RPMI8226 (cell line): Measurements from ENCODE around the gene FAM131A.
"Not testable (repeated sequence)": the region's sequence is repeated elsewhere in the genome, so short reads cannot be mapped to it uniquely, and the experiment has no call there.

ENCODE experiments used
- DNase-seq: peaks from one replicate; pipeline ENCODE4 v3.0.0-alpha.2; 2015

FAM131A gene

DNA sequence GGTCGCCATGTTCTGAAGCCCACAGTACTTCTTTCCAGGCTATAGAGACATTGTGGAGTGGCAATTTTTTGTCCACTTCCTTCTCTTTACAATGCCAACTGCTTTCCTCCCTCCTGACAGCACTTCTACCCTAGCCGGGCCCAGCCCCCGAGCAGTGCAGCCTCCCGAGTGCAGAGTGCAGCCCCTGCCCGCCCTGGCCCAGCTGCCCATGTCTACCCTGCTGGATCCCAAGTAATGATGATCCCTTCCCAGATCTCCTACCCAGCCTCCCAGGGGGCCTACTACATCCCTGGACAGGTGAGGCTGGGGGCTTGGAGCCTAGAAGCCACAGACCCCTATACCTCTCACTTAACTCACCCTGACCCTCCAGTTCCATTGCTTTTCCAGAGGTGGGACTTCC, 20.2 kb upstream of the FAM131A start:
- DNase-seq, result no peak

DNA sequence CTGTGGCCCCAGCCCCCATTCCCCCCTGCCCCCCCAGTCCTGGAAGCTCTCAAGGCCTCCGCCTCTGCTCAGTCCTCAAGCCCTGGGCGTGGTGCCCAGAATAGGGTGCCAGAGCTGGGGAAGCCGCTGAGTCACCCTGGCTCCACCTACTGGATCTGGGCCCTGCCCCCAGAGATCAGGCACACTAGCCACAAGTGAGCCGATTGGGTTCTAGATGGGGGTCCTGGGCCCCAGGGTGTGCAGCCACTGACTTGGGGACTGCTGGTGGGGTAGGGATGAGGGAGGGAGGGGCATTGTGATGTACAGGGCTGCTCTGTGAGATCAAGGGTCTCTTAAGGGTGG, 17.3 kb upstream of the FAM131A start:
- peak; percentile 97 for DNase-seq

DNA sequence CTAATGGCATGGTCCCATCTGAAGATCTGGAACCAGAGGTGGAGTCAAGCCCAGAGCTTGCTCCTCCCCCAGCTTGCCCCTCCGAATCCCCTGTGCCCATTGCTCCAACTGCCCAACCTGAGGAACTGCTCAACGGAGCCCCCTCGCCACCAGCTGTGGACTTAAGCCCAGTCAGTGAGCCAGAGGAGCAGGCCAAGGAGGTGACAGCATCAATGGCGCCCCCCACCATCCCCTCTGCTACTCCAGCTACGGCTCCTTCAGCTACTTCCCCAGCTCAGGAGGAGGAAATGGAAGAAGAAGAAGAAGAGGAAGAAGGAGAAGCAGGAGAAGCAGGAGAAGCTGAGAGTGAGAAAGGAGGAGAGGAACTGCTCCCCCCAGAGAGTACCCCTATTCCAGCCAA, 15.7 kb upstream of the FAM131A start:
- no peak for DNase-seq

DNA sequence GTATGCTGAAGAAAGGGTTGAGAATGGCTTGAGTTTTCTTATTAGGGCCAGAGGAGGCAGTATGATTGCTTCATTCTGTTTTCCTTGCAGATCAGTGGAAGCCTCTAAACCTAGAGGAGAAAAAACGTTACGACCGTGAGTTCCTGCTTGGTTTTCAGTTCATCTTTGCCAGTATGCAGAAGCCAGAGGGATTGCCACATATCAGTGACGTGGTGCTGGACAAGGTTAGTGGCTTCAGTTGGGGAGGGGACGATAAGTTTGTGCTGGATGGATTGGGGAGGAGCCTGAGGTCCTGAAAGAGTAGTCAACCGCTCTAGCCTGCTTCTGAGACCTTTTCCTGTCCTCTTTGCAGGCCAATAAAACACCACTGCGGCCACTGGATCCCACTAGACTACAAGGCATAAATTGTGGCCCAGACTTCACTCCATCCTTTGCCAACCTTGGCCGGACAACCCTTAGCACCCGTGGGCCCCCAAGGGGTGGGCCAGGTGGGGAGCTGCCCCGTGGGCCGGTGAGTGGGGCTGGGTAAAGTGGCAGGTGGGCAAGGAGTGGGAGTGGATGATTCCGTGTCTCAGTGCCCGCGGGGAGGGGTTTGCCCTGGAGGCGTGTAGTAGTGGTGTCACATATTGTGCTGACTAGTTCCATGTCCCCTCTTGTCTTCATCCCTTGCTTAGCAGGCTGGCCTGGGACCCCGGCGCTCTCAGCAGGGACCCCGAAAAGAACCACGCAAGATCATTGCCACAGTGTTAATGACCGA, 14.5 kb upstream of the FAM131A start:
- DNase-seq, result no peak

DNA sequence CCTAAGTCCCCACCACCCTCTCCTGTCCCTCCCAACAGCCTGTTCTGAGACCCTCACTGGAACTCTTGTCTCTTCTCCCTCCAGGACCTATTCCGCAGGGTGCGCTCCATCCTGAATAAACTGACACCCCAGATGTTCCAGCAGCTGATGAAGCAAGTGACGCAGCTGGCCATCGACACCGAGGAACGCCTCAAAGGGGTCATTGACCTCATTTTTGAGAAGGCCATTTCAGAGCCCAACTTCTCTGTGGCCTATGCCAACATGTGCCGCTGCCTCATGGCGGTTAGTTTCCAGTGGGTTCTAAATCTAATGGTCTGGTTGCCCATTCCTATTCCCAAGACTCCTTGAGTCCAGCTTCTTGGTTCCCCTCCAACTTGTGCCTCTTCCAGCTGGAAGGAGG, 13.7 kb upstream of the FAM131A start:
- no peak for DNase-seq

DNA sequence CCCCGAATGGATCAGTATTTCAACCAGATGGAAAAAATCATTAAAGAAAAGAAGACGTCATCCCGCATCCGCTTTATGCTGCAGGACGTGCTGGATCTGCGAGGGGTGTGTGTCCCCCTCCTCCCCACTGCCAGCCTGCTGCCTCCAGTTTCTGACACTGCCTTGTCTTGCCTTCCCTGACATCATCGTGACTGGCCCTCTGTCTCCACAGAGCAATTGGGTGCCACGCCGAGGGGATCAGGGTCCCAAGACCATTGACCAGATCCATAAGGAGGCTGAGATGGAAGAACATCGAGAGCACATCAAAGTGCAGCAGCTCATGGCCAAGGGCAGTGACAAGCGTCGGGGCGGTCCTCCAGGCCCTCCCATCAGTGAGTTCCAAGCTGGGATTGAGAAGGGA, 12.1 kb upstream of the FAM131A start:
- DNase-seq, result no peak

- no peak for DNase-seq
Observed at GRCh38 chr3:184325715-184326369, 11.6 kb upstream of the FAM131A start.

DNA sequence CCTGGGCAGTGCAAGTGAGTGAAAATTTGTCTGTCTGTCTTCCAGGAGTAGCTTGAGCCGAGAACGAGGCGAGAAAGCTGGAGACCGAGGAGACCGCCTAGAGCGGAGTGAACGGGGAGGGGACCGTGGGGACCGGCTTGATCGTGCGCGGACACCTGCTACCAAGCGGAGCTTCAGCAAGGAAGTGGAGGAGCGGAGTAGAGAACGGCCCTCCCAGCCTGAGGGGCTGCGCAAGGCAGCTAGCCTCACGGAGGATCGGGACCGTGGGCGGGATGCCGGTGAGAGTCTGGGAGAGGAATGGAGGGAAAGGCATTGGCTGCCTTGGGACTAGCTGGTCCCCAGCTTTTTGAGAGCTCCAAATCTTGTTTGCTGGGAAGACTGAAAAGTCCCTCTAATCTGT, 10.2 kb upstream of the FAM131A start:
- no peak for DNase-seq

DNA sequence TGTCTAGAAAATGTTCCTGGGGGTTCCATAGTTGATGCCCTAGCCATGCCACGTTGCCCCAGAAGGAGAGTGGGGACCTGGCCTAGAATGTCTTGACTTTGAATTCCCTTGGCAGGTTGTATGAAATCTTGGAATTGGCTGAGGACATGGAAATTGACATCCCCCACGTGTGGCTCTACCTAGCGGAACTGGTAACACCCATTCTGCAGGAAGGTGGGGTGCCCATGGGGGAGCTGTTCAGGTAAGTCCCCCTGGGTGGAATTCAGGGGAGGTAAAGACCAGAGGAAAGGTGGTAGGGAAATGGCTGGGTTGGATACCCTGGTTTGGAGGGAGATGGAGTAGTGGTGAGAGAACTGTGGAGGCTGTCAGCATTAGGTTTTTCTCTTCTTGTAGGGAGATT, 8.9 kb upstream of the FAM131A start:
- DNase-seq, result no peak

GRCh38 chr3:184332370-184333090, 4.9 kb upstream of the FAM131A start:
- DNase-seq, result no peak

DNA sequence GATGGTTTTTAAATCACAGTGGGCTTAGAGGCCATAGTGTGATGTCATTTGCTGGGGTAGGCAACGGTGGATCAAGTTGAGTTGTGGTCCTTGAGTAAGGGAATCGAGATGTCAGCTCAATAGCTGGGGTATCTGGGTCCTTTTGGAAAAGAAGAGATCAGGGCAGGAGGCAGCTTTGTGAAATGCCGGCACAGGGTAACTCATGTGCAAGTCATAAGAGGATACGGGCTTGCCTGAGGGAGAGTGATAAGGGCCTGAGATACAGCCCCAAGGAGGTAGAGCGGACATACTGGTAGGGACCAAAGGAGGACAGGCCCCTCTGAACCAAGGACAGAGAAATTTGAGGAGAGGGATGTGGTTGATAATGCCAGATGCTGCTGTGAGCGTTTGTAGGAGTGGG, 4.2 kb upstream of the FAM131A start:
- no peak for DNase-seq

DNA sequence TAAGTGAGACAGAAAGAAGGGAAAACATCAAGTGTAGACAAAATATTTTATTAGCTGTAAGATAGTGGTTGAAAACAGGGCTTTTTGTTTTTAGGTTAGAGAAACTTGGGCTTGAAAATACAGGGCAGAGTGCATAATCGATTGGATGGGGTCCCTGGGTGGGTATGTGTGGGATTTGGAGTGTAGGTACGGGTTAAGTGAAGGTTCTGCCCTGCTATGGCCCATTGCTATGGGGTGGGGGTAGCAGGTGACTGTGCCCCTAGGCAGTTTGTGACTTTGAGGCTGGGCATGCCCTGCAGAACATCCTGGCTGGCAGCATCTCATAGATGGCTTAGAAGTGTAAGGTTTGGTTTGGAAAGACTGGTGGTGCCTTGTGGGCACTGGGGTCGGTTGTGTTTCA, 3.7 kb upstream of the FAM131A start:
- DNase-seq, result no peak

DNA sequence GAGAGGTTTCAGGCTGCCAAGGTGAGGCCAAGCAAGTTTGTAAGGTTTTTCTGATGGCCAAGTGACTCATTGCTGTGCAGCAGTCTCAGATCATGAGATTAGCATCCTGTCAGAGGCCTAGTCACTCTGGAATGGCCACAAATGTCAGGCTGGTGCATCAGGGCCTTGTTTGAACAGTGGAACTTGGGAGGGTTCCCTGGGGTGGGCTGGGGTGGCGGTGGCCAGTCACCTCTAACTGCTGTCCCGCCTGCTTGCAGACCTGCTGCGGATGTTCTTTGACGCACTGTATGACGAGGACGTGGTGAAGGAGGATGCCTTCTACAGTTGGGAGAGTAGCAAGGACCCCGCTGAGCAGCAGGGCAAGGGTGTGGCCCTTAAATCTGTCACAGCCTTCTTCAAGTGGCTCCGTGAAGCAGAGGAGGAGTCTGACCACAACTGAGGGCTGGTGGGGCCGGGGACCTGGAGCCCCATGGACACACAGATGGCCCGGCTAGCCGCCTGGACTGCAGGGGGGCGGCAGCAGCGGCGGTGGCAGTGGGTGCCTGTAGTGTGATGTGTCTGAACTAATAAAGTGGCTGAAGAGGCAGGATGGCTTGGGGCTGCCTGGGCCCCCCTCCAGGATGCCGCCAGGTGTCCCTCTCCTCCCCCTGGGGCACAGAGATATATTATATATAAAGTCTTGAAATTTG, 2.8 kb upstream of the FAM131A start:
- DNase-seq, result no peak

- DNase-seq, result peak; percentile 14
Observed at GRCh38 chr3:184335291-184335660, 2.1 kb upstream of the FAM131A start.

DNA sequence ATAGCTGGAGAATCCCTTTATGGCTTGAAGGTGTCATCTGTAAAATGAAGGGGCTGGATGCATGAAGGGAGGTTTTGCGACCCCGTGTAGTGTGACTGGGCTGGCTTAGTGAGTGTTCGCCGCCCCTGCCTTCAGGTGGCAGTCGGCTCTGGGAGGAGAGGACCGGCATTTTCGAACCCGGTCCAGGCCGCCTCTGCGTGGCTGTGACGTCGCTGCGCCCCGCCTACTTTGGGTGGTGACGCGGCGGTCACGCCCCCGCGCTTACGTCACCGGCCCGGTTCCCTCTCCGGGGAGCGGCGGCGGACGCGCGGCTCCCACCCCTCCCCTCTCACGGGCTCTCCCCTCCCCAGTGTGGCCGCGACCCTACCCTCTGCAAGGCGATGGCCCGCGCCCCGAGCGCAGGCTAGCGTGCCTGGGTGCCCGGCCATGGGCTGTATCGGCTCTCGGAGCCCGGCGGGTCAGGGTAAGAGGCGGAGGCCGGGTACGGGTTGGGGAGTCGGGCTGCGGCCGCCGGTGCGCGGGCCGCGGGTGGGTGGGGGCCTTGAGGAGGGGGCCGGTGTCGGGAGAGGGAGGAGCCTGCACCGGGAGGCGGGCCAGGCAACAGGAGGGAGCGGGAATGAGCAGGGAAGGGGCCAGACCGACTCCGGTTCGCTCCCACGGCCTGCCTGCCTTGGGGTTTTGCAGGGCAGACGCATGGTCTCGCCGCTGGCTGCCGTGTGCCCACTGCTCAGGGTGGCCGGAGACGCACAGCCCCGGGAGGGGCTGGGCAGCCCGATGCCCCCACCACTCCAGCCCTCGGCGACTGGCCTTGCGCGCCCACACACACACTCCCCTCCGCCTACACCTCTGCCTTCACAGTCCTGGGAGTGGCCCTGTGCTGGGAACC, 1.5 kb upstream of the FAM131A start:
- peak; percentile 88 for DNase-seq

GRCh38 chr3:184336547-184337398, 627 bp upstream of the FAM131A start:
- no peak for DNase-seq

DNA sequence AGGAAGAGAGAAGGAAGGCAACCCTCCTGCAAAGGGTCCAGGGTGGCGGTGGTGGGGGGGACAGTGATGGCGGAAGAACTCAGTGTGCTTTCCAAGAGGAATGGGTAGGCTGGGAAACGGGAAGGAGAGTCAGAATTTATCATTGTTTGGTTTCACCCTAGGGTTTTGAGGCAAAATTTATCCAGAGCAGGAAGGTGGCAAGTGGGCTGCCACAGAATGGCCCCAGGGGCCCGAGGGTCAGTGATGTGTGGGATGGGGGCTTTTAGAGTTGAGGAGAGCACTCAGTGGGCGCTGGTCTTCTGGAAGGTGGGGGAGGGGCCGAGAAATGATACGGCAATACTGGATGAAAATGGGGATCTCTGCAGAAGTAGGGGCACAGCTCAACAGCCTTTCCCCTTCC, 581 bp downstream of the FAM131A start:
- no peak for DNase-seq

DNA sequence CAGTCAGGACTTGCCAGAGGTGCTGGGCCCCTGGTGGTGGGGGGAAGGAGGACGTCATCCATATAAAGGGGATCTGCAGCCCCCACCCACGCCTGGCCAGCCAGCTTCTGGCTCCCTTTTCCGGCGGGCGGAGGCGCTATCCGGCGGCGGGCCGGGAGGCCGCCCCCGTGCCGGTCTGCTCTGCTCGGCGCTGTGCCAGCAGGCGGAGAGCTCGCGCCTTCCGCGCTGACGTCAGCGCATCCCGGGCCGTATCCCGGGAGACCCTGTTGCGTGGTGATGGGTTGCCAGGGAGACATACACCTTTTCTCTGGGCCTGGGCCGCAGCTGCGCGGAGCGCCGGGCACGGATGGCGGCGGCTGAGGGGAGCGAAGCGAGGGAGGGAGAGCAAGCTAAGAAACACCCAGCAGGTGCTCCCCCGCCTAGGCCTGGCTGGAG, 1.1 kb downstream of the FAM131A start:
- no peak for DNase-seq

GRCh38 chr3:184339001-184339400, 1.6 kb downstream of the FAM131A start:
- DNase-seq, result no peak

DNA sequence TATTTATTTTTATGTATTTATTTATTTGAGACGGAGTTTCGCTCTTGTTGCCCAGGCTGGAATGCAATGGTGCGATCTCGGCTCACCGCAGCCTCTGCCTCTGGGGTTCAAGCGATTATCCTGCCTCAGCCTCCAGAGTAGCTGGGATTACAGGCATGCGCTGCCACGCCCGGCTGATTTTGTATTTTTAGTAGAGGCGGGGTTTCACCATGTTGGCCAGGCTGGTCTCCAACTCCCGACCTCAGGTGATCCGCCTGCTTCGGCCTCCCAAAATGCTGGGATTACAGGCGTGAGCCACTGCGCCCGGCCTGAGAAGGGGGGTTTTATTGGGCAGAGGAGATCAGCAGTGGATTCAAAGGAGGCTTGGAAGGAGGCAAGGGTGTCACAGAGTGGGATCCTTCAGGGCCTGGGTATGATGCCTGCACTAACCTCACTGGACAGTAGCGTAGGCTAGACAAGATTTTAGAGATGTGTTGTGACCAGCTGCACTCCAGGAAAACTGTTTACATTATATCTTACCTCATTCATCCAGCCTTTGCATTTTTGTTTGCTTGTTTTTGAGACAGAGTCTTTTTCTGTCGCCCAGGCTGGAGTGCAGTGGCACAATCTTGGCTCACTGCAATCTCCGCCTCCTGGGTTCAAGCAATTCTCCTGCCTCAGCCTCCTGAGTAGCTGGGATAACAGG, 2.2 kb downstream of the FAM131A start:
- not testable (repeated sequence) for DNase-seq

GRCh38 chr3:184341925-184342324, 4.5 kb downstream of the FAM131A start:
- DNase-seq, result no peak
